ENCODE measurements around the gene CCSAP. TPM values are rescaled to one million over a fixed set of nuclear protein-coding genes. Genes with fewer than 3 reads are reported as not detected.

CCSAP gene
- total and polyA plus RNA-seq, 5 donors = 2.1 to 4.4 (median 3.5) TPM

- intact Hi-C loops (cut with DNase I) = no loop called here
- 67% methylated on average over 12 of the region's 12 CpGs for WGBS
Observed at GRCh38 chr1:229364207-229365065, 21.6 kb upstream of the CCSAP start.

DNA sequence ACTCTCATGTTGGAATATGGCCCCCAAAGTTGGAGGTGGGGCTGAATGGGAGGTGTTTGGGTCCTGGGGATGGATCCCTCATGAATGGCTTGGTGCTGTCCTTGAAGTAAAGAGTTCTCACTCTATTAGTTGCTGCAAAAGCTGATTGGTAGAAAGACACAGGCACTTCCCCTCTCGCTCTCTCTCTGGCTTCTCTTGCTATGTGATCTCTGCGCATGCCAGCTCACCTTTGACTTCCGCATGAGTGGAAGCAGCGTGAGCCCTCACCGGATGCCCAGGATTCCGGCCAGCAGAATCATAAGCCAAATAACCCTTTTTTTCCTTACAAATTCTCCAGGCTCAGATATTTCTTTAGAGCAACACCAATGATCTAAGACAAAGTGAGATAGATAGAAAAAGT lies 20.9 kb upstream of the CCSAP start:
- no peak for ATAC-seq
- no peak for DNase-seq
- Histone ChIP-seq H3K4me3 (ENCODE audit: low read length) (no peak overlapping the region), H3K27ac (ENCODE audit: low read length) (no peak overlapping the region), H3K27me3 (ENCODE audit: control insufficient read depth, insufficient read depth) (peaks cover 3% of the 10 kb centered on the region), H3K9me3 (ENCODE audit: control insufficient read depth, low read length) (no peaks in the 10 kb centered on the region), H3K4me1 (ENCODE audit: control insufficient read depth, insufficient read depth, low read length) (no peaks in the 10 kb centered on the region)
- 43% methylated on average over 6 of the region's 6 CpGs for whole genome bisulfite sequencing
- intact Hi-C loops (cut with DNase I) = no loop called here

More at GRCh38 chr1:229364207-229365065, 21.6 kb upstream of the CCSAP start:
- H3K27ac ChIP-seq (ENCODE audit: low read length) = no peak overlapping the region
- no peak for ATAC-seq
- DNase-seq = no peak
- no peak overlapping the region for H3K4me3 ChIP-seq (ENCODE audit: low read length)
- peaks cover 3% of the 10 kb centered on the region for H3K27me3 ChIP-seq (ENCODE audit: control insufficient read depth, insufficient read depth)
- no peaks in the 10 kb centered on the region for H3K9me3 ChIP-seq (ENCODE audit: control insufficient read depth, low read length)
- H3K4me1 ChIP-seq (ENCODE audit: control insufficient read depth, insufficient read depth, low read length) = no peaks in the 10 kb centered on the region

DNA sequence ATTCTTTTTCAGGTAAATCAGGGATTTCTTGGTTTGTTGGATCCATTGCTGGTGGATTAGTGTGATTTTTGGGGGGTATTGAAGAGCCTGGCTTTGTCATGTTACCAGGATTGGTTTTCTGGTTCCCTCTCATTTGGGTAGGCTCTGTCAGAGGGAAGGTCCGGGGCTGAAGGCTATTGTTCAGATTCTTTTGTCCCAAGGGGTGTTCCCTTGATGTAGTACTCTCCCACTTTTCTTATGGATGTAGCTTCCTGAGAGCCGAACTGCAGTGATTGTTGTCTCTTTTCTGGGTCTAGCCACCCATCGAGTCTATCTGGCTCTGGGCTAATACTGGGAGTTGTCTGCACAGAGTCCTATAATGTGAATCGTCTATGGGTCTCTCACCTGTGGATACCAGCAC lies 17.6 kb upstream of the CCSAP start:
- Histone ChIP-seq H3K27me3 (ENCODE audit: control insufficient read depth, insufficient read depth) (peaks cover 3% of the 10 kb centered on the region), H3K4me1 (ENCODE audit: control insufficient read depth, insufficient read depth, low read length) (no peaks in the 10 kb centered on the region), H3K4me3 (ENCODE audit: low read length) (no peak overlapping the region), H3K27ac (ENCODE audit: low read length) (no peak overlapping the region), H3K9me3 (ENCODE audit: control insufficient read depth, low read length) (no peaks in the 10 kb centered on the region)
- WGBS = 64% methylated on average over 4 of the region's 4 CpGs
- ATAC-seq (no peak), DNase-seq (no peak)
- intact Hi-C loops (cut with DNase I) = no loop called here

DNA sequence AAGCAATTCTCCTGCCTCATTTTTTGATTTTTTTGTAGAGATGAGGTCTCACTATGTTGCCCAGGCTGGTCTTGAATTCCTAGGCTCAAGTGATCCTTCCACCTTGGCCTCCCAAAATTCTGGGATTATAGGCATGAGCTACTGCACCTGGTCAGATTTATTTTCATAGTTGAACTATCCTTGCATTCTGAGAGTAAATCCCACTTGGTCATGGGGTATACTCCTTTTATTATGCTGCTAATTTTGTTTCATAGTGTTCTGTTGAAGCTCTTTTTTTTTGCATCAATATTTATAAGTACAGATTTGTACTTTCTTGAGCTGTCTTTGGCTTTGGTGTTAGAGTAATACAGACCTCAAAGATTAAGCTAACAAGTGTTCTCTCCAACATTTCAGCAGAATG lies 12.8 kb upstream of the CCSAP start:
- Histone ChIP-seq H3K9me3 (ENCODE audit: control insufficient read depth, low read length) (no peaks in the 10 kb centered on the region), H3K4me1 (ENCODE audit: control insufficient read depth, insufficient read depth, low read length) (no peaks in the 10 kb centered on the region), H3K4me3 (ENCODE audit: low read length) (no peak overlapping the region), H3K27me3 (ENCODE audit: control insufficient read depth, insufficient read depth) (no peaks in the 10 kb centered on the region), H3K27ac (ENCODE audit: low read length) (no peak overlapping the region)
- intact Hi-C loops (cut with DNase I) = no loop called here
- no peak for DNase-seq
- ATAC-seq = no peak

DNA sequence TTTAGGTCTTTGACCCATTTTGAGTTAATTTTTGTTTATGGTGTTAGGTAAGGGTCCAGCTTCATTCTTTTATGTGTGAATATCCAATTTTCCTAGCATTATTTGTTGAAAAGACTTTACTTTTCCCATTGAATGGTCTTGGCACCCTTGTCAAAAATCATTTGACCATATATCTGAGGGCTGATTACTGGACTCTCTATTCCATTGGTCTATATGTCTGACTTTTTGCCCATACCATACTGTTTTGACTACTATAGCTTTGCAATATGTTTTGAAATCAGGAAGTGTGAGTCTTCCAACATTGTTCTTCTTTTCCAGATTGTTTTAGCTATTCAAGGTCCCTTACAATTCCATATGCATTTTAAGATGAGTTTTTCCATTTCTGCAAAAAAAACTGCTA lies 11.4 kb upstream of the CCSAP start:
- intact Hi-C loops (cut with DNase I) = no loop called here
- Histone ChIP-seq H3K27ac (ENCODE audit: low read length) (no peak overlapping the region), H3K4me3 (ENCODE audit: low read length) (peak overlapping the region; percentile 5), H3K4me1 (ENCODE audit: control insufficient read depth, insufficient read depth, low read length) (no peaks in the 10 kb centered on the region), H3K9me3 (ENCODE audit: control insufficient read depth, low read length) (no peaks in the 10 kb centered on the region), H3K27me3 (ENCODE audit: control insufficient read depth, insufficient read depth) (no peaks in the 10 kb centered on the region)
- no peak for DNase-seq
- no peak for ATAC-seq

DNA sequence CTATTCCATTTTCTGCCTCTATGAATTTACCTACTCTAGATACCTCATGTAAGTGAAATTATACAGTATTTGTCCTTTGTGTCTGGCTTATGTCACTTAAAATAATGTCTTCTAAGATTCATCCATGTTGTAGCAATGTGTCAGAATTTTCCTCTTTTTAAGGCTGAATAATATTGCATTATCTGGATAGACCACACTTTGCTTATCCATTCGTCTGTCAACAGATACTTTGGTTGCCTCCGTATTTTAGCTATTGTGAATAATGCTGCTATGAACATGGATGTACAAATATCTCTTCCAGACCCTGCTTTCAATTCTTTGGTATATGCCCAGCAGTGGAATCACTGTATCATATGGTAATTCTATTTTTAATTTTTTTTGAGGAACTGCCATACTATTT lies 10.1 kb upstream of the CCSAP start:
- intact Hi-C loops (cut with DNase I) = no loop called here
- no peak overlapping the region for H3K4me3 ChIP-seq (ENCODE audit: low read length)

GRCh38 chr1:229349463-229350385 lies 6.9 kb upstream of the CCSAP start:
- no peak overlapping the region for H3K27ac ChIP-seq (ENCODE audit: low read length)
- H3K9me3 ChIP-seq (ENCODE audit: control insufficient read depth, low read length) = no peaks in the 10 kb centered on the region
- 78% methylated on average over 8 of the region's 8 CpGs for WGBS
- ATAC-seq (no peak), DNase-seq (no peak)
- H3K27me3 ChIP-seq (ENCODE audit: control insufficient read depth, insufficient read depth) = no peaks in the 10 kb centered on the region
- H3K4me3 ChIP-seq (ENCODE audit: low read length) = no peak overlapping the region
- intact Hi-C loops (cut with DNase I) = no loop called here
- peaks cover 2% of the 10 kb centered on the region for H3K4me1 ChIP-seq (ENCODE audit: control insufficient read depth, insufficient read depth, low read length)

More for the DNA sequence above, 10.1 kb upstream of the CCSAP start:
- ATAC-seq (no peak), DNase-seq (no peak)
- H3K27me3 ChIP-seq (ENCODE audit: control insufficient read depth, insufficient read depth) = no peaks in the 10 kb centered on the region
- no peaks in the 10 kb centered on the region for H3K9me3 ChIP-seq (ENCODE audit: control insufficient read depth, low read length)
- H3K4me1 ChIP-seq (ENCODE audit: control insufficient read depth, insufficient read depth, low read length) = no peaks in the 10 kb centered on the region
- 52% methylated on average over 2 of the region's 2 CpGs for whole genome bisulfite sequencing
- H3K27ac ChIP-seq (ENCODE audit: low read length) = no peak overlapping the region

- intact Hi-C loops (cut with DNase I) = no loop called here
- Histone ChIP-seq H3K4me3 (ENCODE audit: low read length) (no peak overlapping the region), H3K4me1 (ENCODE audit: control insufficient read depth, insufficient read depth, low read length) (peaks cover 2% of the 10 kb centered on the region), H3K9me3 (ENCODE audit: control insufficient read depth, low read length) (no peaks in the 10 kb centered on the region), H3K27me3 (ENCODE audit: control insufficient read depth, insufficient read depth) (no peaks in the 10 kb centered on the region), H3K27ac (ENCODE audit: low read length) (no peak overlapping the region)
- DNase-seq (no peak), ATAC-seq (no peak)
- WGBS = 53% methylated on average over 3 of the region's 3 CpGs
Observed at GRCh38 chr1:229347528-229347927, 4.7 kb upstream of the CCSAP start.

- DNase-seq (no peak), ATAC-seq (no peak)
- Histone ChIP-seq H3K27ac (ENCODE audit: low read length) (no peak overlapping the region), H3K9me3 (ENCODE audit: control insufficient read depth, low read length) (no peaks in the 10 kb centered on the region), H3K4me3 (ENCODE audit: low read length) (no peak overlapping the region), H3K4me1 (ENCODE audit: control insufficient read depth, insufficient read depth, low read length) (peaks cover 2% of the 10 kb centered on the region), H3K27me3 (ENCODE audit: control insufficient read depth, insufficient read depth) (no peaks in the 10 kb centered on the region)
- intact Hi-C loops (cut with DNase I) = loop anchor here in 1 of 4 donors (5.0 kb wide), 1 partner anchor 73 kb away; the partner anchor contains the start of gene RAB4A
- 66% methylated on average over 8 of the region's 8 CpGs for WGBS
Observed at GRCh38 chr1:229344937-229345684, 2.3 kb upstream of the CCSAP start.

DNA sequence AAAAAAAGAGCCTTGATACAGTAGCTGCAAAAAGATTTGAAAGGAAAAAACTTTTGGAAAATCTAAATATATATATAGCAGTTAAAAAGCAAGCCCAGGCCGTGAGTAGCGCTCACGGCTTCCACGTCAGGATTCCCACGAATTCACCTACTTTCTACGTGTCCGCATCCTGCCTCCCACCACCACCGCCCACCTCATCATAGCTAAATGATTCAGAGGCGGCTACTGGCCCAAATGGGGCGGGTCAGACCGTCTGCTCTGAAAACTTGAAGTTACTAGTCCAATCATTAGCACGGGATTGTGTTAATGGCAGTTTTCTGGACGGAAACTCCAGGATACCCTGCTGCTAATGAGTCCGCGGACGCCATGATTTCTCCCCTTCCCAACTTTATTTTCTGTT lies 1.3 kb upstream of the CCSAP start:
- Histone ChIP-seq H3K27ac (ENCODE audit: low read length) (no peak overlapping the region), H3K4me1 (ENCODE audit: control insufficient read depth, insufficient read depth, low read length) (peaks cover 2% of the 10 kb centered on the region), H3K9me3 (ENCODE audit: control insufficient read depth, low read length) (no peaks in the 10 kb centered on the region), H3K27me3 (ENCODE audit: control insufficient read depth, insufficient read depth) (no peaks in the 10 kb centered on the region), H3K4me3 (ENCODE audit: low read length) (no peak overlapping the region)
- intact Hi-C loops (cut with DNase I) = loop anchor here in 1 of 4 donors (5.0 kb wide), 1 partner anchor 72 kb away; the partner anchor contains the start of gene RAB4A
- no peak for ATAC-seq
- peak in 1 of 3 donors; percentile 19 for DNase-seq
- WGBS = 84% methylated on average over 16 of the region's 16 CpGs
